ENCODE results near the gene IQSEC1. TPM values are rescaled to one million over a fixed set of nuclear protein-coding genes. Genes with fewer than 3 reads are reported as not detected.

The IQSEC1 gene
- total RNA-seq, 4 donors from 2014 or later, result 56.1 to 99.5 (median 78.2) TPM

DNA sequence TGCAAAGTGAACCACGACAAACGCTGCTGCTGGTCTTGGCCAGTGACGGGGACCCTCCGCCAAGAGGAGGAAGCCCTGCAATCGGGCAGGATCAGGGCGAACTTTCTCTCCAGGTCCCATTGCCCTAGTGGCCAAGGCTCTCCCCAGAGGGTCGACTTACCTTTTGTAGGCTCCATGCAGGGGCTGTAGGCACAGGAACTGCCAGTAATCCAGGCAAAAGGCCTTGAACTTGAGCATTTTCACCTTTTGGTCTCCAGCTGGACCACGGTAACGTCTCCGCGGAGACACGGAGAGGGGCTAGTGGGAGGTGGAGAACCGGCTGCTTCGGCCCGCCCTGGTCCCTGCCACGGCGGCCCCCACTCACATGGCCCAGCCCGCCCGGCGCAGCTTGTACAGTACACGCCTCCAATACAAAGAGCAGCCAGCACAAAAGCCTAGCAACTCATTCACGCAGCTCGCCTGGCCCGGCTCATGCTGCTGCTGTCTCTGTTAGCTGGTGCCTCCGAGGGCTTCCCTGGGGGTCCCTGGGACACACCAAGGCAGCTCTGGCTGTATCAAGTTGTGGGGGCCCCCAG lies 31.0 kb downstream of the IQSEC1 start:
- Histone ChIP-seq H3K4me1 (peaks cover 0 to 10% (median 4%) of the 10 kb centered on the region in 4 donors), H3K27me3 (no peaks in the 10 kb centered on the region), H3K4me3 (no peak overlapping the region), H3K27ac (replicated peaks in 1 of 4) (no peak overlapping the region), H3K36me3 (no peaks in the 10 kb centered on the region), H3K9me3 (no peaks in the 10 kb centered on the region)
- intact Hi-C loops (cut with DNase I), result no loop called here
- DNase-seq (ENCODE audit: extremely low spot score), result no peak
- 79% methylated on average over 18 of the region's 25 CpGs for WGBS
- TF ChIP-seq, protein P1, sequence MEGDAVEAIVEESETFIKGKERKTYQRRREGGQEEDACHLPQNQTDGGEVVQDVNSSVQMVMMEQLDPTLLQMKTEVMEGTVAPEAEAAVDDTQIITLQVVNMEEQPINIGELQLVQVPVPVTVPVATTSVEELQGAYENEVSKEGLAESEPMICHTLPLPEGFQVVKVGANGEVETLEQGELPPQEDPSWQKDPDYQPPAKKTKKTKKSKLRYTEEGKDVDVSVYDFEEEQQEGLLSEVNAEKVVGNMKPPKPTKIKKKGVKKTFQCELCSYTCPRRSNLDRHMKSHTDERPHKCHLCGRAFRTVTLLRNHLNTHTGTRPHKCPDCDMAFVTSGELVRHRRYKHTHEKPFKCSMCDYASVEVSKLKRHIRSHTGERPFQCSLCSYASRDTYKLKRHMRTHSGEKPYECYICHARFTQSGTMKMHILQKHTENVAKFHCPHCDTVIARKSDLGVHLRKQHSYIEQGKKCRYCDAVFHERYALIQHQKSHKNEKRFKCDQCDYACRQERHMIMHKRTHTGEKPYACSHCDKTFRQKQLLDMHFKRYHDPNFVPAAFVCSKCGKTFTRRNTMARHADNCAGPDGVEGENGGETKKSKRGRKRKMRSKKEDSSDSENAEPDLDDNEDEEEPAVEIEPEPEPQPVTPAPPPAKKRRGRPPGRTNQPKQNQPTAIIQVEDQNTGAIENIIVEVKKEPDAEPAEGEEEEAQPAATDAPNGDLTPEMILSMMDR (IDR thresholded peaks at IDR 0.05), result no peak
- TF ChIP-seq EP300 (IDR thresholded peaks at IDR 0.05) (no peak), POLR2A (IDR thresholded peaks at IDR 0.05; ENCODE audit: low read depth) (no peak), POLR2AphosphoS5 (IDR thresholded peaks at IDR 0.05) (no peak)

DNA sequence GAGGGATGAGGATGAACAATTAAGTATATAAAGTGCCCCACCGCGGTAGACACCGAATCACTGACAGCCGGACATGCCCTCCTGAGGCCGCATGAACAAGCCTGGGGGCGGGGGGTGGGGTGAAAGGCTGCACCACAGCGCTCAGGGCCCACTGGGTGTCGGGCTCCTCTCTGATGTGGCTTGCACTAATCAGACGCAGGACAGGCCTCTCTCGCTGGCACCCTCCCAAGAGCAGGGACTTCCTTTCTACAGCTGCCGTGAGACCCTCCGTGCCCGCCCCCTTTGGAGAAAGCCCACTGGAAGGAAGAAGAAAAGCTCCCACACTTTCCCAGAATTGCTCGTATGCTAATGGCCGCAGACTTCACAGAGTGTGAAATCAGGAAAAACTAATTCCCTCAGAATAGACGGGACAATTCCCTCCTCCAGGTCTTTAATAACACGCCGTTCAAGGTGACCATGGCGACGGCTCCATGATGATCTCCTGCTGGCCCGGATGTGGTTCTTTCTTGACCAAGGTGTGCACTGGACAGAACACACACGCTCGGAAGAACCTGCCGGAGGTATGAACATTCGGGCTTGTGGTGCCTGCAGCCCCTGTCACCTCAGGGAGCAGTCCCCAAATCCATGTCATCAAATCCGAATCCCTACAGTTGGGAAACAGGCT lies 32.0 kb downstream of the IQSEC1 start:
- H3K4me3 ChIP-seq, result no peak overlapping the region
- H3K36me3 ChIP-seq, result no peaks in the 10 kb centered on the region
- no peaks in the 10 kb centered on the region for H3K27me3 ChIP-seq
- H3K4me1 ChIP-seq, result peaks cover 0 to 10% (median 4%) of the 10 kb centered on the region in 4 donors
- DNase-seq (ENCODE audit: extremely low spot score), result no peak
- WGBS, result 97% methylated on average over 22 of the region's 26 CpGs
- no peak overlapping the region for H3K27ac ChIP-seq (replicated peaks in 1 of 4)
- TF ChIP-seq EP300 (IDR thresholded peaks at IDR 0.05), result no peak
- TF ChIP-seq, protein P1 (IDR thresholded peaks at IDR 0.05), result no peak
- TF ChIP-seq POLR2A (IDR thresholded peaks at IDR 0.05; ENCODE audit: low read depth), result no peak
- TF ChIP-seq POLR2AphosphoS5 (IDR thresholded peaks at IDR 0.05), result no peak
- no peaks in the 10 kb centered on the region for H3K9me3 ChIP-seq
- intact Hi-C loops (cut with DNase I), result no loop called here

DNA sequence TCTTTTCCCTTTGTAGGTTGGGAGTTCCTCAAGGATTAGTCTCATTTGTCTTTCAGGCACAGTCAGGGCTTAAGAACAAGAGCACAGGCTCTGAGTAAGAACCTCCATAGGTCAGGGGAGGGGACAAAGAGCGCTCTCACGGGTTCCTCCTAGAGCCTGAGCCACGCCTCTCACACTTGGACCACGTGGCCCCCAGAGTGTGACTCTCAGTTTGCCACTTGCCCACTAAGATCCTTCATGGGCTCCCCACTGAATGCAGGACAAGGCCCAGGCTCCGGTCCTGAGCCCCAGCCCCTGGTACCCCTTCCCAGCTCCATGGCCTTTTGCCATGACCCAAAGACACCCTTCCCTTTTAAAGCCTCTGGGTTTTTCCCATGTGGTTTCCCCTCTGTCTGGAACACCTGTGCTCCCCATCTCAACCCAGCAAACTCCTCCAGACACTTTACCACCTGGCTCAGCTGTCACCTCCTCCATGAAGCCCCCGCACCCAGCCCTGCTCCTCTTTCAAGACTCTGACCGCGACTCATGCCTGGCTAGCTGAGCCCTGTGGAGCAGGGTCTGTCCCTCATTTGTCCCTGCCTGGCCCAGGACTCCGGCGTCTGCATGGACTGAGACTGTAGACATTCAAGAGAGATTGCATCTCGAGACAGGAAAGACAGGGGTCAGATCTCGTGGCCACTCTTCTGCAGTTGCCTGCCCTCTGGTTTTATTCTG lies 32.7 kb downstream of the IQSEC1 start:
- peaks cover 0 to 10% (median 4%) of the 10 kb centered on the region in 4 donors for H3K4me1 ChIP-seq
- H3K9me3 ChIP-seq, result no peaks in the 10 kb centered on the region
- H3K4me3 ChIP-seq, result no peak overlapping the region
- intact Hi-C loops (cut with DNase I), result no loop called here
- H3K36me3 ChIP-seq, result no peaks in the 10 kb centered on the region
- H3K27ac ChIP-seq (replicated peaks in 1 of 4), result no peak overlapping the region
- no peaks in the 10 kb centered on the region for H3K27me3 ChIP-seq
- no peak for DNase-seq (ENCODE audit: extremely low spot score)
- WGBS, result 74% methylated on average over 12 of the region's 12 CpGs
- TF ChIP-seq EP300 (IDR thresholded peaks at IDR 0.05) (no peak), POLR2AphosphoS5 (IDR thresholded peaks at IDR 0.05) (no peak), POLR2A (IDR thresholded peaks at IDR 0.05; ENCODE audit: low read depth) (no peak)
- TF ChIP-seq, protein P1 (IDR thresholded peaks at IDR 0.05), result no peak

DNA sequence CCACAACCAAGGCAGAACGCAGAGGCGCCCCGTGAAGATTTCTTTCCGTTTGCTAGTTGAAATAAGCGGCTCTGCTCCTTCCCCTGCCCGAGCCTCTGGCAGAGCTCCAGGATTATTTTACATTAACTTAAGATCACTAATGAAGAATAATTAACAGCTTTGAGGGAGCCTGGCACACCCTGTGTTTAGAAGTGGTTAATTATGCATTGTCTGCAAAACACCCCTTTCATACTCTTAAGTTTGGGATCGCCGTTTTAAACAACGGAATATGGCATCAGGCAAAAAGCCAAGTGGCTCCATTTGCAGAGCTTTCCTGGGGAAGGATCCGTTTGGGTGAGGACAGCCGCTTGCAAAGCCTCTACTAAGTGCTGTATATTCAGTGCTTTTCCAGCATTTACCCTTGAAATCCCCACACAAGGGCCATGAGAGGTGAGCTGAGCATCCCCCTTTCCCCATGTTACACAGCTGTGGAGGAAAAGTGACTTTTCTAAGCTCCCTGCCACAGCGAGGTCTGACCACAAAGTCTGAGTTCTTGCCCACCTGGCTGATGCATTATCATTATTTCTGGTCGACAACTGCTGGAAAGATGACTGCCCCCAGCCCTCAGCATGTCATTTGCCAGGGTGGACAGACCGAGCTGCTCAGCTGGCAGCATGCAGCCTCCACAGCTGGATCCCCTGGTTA lies 33.9 kb downstream of the IQSEC1 start:
- DNase-seq (ENCODE audit: extremely low spot score), result no peak
- peak overlapping the region; percentile 21 to 44 (median 28) for H3K4me3 ChIP-seq
- TF ChIP-seq POLR2A (IDR thresholded peaks at IDR 0.05; ENCODE audit: low read depth) (no peak), POLR2AphosphoS5 (IDR thresholded peaks at IDR 0.05) (no peak)

More for the DNA sequence above, 33.9 kb downstream of the IQSEC1 start:
- Histone ChIP-seq H3K9me3 (no peaks in the 10 kb centered on the region), H3K4me1 (peaks cover 0 to 10% (median 4%) of the 10 kb centered on the region in 4 donors), H3K27me3 (no peaks in the 10 kb centered on the region), H3K27ac (replicated peaks in 1 of 4) (no peak overlapping the region), H3K36me3 (no peaks in the 10 kb centered on the region)
- 30% methylated on average over 13 of the region's 14 CpGs for WGBS
- intact Hi-C loops (cut with DNase I), result no loop called here
